ENCODE measurements around the gene AIRE.

DNA sequence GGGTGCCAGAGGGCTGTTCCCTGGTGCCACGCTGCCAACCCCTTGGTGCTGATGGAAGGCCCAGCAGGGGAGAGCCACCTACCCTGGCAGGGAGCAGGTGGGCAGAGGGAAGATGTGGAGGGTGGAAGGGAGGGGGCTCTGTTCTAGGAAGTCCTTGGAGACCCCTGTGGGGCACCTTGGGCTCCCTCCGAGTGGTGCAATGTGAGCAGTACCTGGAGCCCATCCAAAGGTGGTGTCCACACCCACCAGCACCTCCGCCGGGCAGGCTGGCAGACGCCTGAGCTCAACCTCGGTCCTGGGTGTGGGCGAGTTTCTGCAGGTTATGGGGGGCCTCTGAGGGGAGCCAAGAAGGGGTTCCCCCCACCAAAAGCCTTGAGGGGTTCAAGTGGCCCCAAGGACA lies 12.6 kb upstream of the AIRE start:
- TF ChIP-seq, protein P1, sequence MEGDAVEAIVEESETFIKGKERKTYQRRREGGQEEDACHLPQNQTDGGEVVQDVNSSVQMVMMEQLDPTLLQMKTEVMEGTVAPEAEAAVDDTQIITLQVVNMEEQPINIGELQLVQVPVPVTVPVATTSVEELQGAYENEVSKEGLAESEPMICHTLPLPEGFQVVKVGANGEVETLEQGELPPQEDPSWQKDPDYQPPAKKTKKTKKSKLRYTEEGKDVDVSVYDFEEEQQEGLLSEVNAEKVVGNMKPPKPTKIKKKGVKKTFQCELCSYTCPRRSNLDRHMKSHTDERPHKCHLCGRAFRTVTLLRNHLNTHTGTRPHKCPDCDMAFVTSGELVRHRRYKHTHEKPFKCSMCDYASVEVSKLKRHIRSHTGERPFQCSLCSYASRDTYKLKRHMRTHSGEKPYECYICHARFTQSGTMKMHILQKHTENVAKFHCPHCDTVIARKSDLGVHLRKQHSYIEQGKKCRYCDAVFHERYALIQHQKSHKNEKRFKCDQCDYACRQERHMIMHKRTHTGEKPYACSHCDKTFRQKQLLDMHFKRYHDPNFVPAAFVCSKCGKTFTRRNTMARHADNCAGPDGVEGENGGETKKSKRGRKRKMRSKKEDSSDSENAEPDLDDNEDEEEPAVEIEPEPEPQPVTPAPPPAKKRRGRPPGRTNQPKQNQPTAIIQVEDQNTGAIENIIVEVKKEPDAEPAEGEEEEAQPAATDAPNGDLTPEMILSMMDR (IDR thresholded peaks at IDR 0.05; ENCODE audit: low read depth, low read length, missing input control) = no peak
- TF ChIP-seq REST (IDR thresholded peaks at IDR 0.05) = no peak
- TF ChIP-seq YY1 (IDR thresholded peaks at IDR 0.05) = no peak
- no peak for TF ChIP-seq RAD21 (IDR thresholded peaks at IDR 0.05)
- TF ChIP-seq JUND (IDR thresholded peaks at IDR 0.05) = no peak
- no peak for TF ChIP-seq ATF3 (IDR thresholded peaks at IDR 0.05)
- no peak for TF ChIP-seq SP1 (IDR thresholded peaks at IDR 0.05)
- no peak for TF ChIP-seq GABPA (IDR thresholded peaks at IDR 0.05 in 1 of 2, conservative IDR thresholded peaks at IDR 0.05 in 1 of 2)
- TF ChIP-seq MAX (IDR thresholded peaks at IDR 0.05) = no peak
- no peak for TF ChIP-seq TAF1 (conservative IDR thresholded peaks at IDR 0.05)
- no peak for TF ChIP-seq EGR1 (IDR thresholded peaks at IDR 0.05; ENCODE audit: low read depth in 2 of 2)
- TF ChIP-seq HNF4A (conservative IDR thresholded peaks at IDR 0.05) = no peak
- TF ChIP-seq NR2F2 (IDR thresholded peaks at IDR 0.05) = no peak
- TF ChIP-seq, protein P2, sequence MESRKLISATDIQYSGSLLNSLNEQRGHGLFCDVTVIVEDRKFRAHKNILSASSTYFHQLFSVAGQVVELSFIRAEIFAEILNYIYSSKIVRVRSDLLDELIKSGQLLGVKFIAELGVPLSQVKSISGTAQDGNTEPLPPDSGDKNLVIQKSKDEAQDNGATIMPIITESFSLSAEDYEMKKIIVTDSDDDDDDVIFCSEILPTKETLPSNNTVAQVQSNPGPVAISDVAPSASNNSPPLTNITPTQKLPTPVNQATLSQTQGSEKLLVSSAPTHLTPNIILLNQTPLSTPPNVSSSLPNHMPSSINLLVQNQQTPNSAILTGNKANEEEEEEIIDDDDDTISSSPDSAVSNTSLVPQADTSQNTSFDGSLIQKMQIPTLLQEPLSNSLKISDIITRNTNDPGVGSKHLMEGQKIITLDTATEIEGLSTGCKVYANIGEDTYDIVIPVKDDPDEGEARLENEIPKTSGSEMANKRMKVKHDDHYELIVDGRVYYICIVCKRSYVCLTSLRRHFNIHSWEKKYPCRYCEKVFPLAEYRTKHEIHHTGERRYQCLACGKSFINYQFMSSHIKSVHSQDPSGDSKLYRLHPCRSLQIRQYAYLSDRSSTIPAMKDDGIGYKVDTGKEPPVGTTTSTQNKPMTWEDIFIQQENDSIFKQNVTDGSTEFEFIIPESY (IDR thresholded peaks at IDR 0.05) = no peak
